NB4 (cell line): Measurements from ENCODE around the gene CD38.
"Not testable (repeated sequence)": the region's sequence is repeated elsewhere in the genome, so short reads cannot be mapped to it uniquely, and the experiment has no call there.

Experiments used
- DNase-seq: peaks from one replicate; pipeline ENCODE4 v3.0.0; 2010; ENCODE audit warnings: low read depth
- H3K4me3 ChIP-seq: one replicate; pipeline ENCODE4 v1.5.1; 2011; ENCODE audit warnings: mild to moderate bottlenecking, low read depth, low read length, moderate library complexity
- CTCF ChIP-seq: IDR thresholded peaks from one replicate; pipeline ENCODE4 v1.5.1; 2012; ENCODE audit warnings: low read depth, low read length
- MAX ChIP-seq: IDR thresholded peaks from 2 replicates; pipeline ENCODE4 v1.6.1; 2011; ENCODE audit warnings: low read depth, low read length
- MYC ChIP-seq: IDR thresholded peaks from 2 replicates; pipeline ENCODE4 v1.6.1; 2011; ENCODE audit warnings: low read depth, low read length
- POLR2A ChIP-seq: IDR thresholded peaks from 2 replicates; pipeline ENCODE4 v1.6.1; 2011; ENCODE audit warnings: mild to moderate bottlenecking; ENCODE audit not compliant: insufficient read length; ENCODE audit errors: extremely low read depth

The CD38 gene

GRCh38 chr4:15794426-15794825 is 16.3 kb downstream of the CD38 start:
- no peak overlapping the region for H3K4me3 ChIP-seq
- no peak for TF ChIP-seq POLR2A
- TF ChIP-seq CTCF, result no peak
- no peak for TF ChIP-seq MAX
- no peak for TF ChIP-seq MYC
- DNase-seq, result no peak

GRCh38 chr4:15794905-15795304 is 16.8 kb downstream of the CD38 start:
- H3K4me3 ChIP-seq, result no peak overlapping the region
- TF ChIP-seq CTCF, result no peak
- no peak for TF ChIP-seq MAX
- no peak for TF ChIP-seq MYC
- TF ChIP-seq POLR2A, result no peak
- DNase-seq, result peak; percentile 44

- no peak overlapping the region for H3K4me3 ChIP-seq
- no peak for DNase-seq
- TF ChIP-seq MAX (no peak), POLR2A (no peak), MYC (no peak), CTCF (no peak)
Observed at GRCh38 chr4:15797320-15797719, 19.2 kb downstream of the CD38 start.

GRCh38 chr4:15799141-15799540 is 21.0 kb downstream of the CD38 start:
- TF ChIP-seq CTCF (no peak), POLR2A (no peak), MAX (no peak), MYC (no peak)
- DNase-seq, result no peak
- H3K4me3 ChIP-seq, result no peak overlapping the region

- no peak for DNase-seq
- no peak for TF ChIP-seq CTCF
- no peak for TF ChIP-seq MYC
- no peak for TF ChIP-seq POLR2A
- no peak for TF ChIP-seq MAX
- H3K4me3 ChIP-seq, result no peak overlapping the region
Observed at GRCh38 chr4:15799701-15800100, 21.6 kb downstream of the CD38 start.

GRCh38 chr4:15802497-15802896 is 24.4 kb downstream of the CD38 start:
- not testable (repeated sequence) for H3K4me3 ChIP-seq, DNase-seq
